Medulla oblongata (tissue), 1 donor: Measurements from ENCODE around the gene RIPK3.
"Not testable (repeated sequence)": the region's sequence is repeated elsewhere in the genome, so short reads cannot be mapped to it uniquely, and the experiment has no call there.

Experiments
- DNase-seq: peaks from one replicate; pipeline ENCODE4 v3.0.0-alpha.2; 2015; ENCODE audit errors: extremely low spot score

Gene RIPK3

GRCh38 chr14:24343795-24344660 lies 4.2 kb upstream of the RIPK3 start:
- DNase-seq = no peak

GRCh38 chr14:24342889-24343288 lies 3.1 kb upstream of the RIPK3 start:
- DNase-seq = no peak

GRCh38 chr14:24340606-24341005 lies 815 bp upstream of the RIPK3 start:
- no peak for DNase-seq

- no peak for DNase-seq
These were observed 948 bp downstream of the RIPK3 start for GRCh38 chr14:24338843-24339242.

GRCh38 chr14:24337824-24338175 lies 2.0 kb downstream of the RIPK3 start:
- no peak for DNase-seq

- DNase-seq = no peak
These were observed 2.5 kb downstream of the RIPK3 start for GRCh38 chr14:24337144-24337823.

- DNase-seq = no peak
These were observed 4.2 kb downstream of the RIPK3 start for GRCh38 chr14:24335461-24336171.

- DNase-seq = no peak
These were observed 5.1 kb downstream of the RIPK3 start, which contains the start of gene ADCY4 for GRCh38 chr14:24334431-24335291. Gene ADCY4, minus strand, starts transcription at chr14:24335071. Its CDS starts 419 bp downstream, at chr14:24334652.

GRCh38 chr14:24332268-24332993 lies 7.4 kb downstream of the RIPK3 start:
- peak; percentile 79 for DNase-seq

- no peak for DNase-seq
These were observed 8.0 kb downstream of the RIPK3 start for GRCh38 chr14:24331731-24332267.

GRCh38 chr14:24330973-24331674 lies 8.7 kb downstream of the RIPK3 start:
- DNase-seq = no peak

GRCh38 chr14:24329736-24330135 lies 10.1 kb downstream of the RIPK3 start:
- peak; percentile 66 for DNase-seq

GRCh38 chr14:24329073-24329663 lies 10.6 kb downstream of the RIPK3 start:
- DNase-seq = no peak

- DNase-seq = not testable (repeated sequence)
These were observed 11.9 kb downstream of the RIPK3 start for GRCh38 chr14:24327914-24328313.

GRCh38 chr14:24327303-24327702 lies 12.5 kb downstream of the RIPK3 start:
- DNase-seq = no peak

GRCh38 chr14:24325963-24326362 lies 13.8 kb downstream of the RIPK3 start:
- no peak for DNase-seq

GRCh38 chr14:24325041-24325530 lies 14.7 kb downstream of the RIPK3 start:
- DNase-seq = no peak

GRCh38 chr14:24324024-24324423 lies 15.8 kb downstream of the RIPK3 start:
- no peak for DNase-seq

GRCh38 chr14:24323341-24323740 lies 16.4 kb downstream of the RIPK3 start:
- no peak for DNase-seq
